Measurements from ENCODE around the gene MAP3K5. TPM values are rescaled to one million over a fixed set of nuclear protein-coding genes. Genes with fewer than 3 reads are reported as not detected.

MAP3K5 gene
- total and polyA plus RNA-seq, 9 of the 15 experiments (the other 6 are each of a cell fraction or from before 2014, with no cell fraction given) = 2.2 to 13.0 (median 9.9) TPM

DNA sequence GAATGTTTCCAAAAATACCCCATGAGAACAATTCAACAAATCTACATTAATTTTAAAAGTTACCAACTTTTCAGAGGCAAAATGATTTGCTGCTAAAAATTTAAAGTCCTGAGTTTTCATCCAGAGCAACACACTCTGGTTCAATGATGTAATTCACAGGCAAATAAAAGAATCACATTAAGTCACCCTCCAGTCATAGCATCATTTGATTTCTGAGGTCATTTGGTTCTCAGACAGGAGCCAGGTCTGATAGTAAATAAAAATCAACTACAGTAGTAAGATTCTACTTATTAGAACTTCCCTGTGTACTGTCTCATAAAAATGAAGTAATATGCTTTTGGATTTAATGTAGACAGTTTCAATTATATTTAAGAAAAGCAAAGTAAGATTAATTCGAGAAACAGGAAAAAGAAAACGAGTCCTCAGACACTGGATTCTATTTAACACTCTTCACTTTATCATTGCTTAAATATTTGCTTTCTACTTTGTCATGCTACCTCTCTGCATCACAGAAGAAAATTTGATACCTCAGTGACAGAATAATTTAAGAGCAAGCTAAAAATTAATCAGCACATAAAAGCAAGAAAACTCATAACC, 267.8 kb downstream of the MAP3K5 start:
- 4% methylated on average over 2 of the region's 2 CpGs for WGBS (ENCODE audit: insufficient coverage, low coverage, missing lambda C conversion rate)
- intact Hi-C loops (cut with micrococcal nuclease) = no loop called here
- no peaks in the 10 kb centered on the region for H3K79me2 ChIP-seq (ENCODE audit: control insufficient read depth, insufficient read depth, low read length)
- in situ Hi-C loops (cut with MboI) = no loop called here
- no peak overlapping the region for H3K4me3 ChIP-seq
- H2AFZ ChIP-seq (ENCODE audit: low read depth, low read length) = no peak overlapping the region
- POLR2A ChIA-PET = interaction anchor here (0.6 kb wide), 1 partner anchor 516 kb away, joined by 3 read pairs; no protein-coding TSS in a partner anchor
- no TSS peak for BruUV-seq (replicated peaks)
- H3K4me2 ChIP-seq (ENCODE audit: insufficient read depth, low read length) = no peak overlapping the region
- FAIRE-seq (no peak), DNase-seq (ENCODE audit: extremely low read depth in 1 of 4, low spot score in 3 of 4) (no peak), ATAC-seq (no peak)
- H3K9ac ChIP-seq (ENCODE audit: insufficient read depth in 1 of 2, low read depth in 2 of 2, low read length in 2 of 2) = no peak overlapping the region
- no peaks in the 10 kb centered on the region for H3K36me3 ChIP-seq (ENCODE audit: control insufficient read depth, insufficient read depth, low read length)
- H3K27me3 ChIP-seq (ENCODE audit: control insufficient read depth in 2 of 2, insufficient read depth in 2 of 2, low read length in 2 of 2) = peaks cover 0 to 15% of the 10 kb centered on the region in 2 experiments; a peak in 3 of 5 replicates
- no peaks in the 10 kb centered on the region for H4K20me1 ChIP-seq (replicated peaks; ENCODE audit: control insufficient read depth, insufficient read depth, low read length)
- H3K4me1 ChIP-seq (replicated peaks in 1 of 2; ENCODE audit: control insufficient read depth in 2 of 2, insufficient read depth in 2 of 2, low read length in 2 of 2) = 0 out of 5 replicates have a peak, but pooled peaks cover 0 to 3% of the 10 kb centered on the region in 2 experiments
- H3K27ac ChIP-seq (ENCODE audit: extremely low read depth, low read depth, low read length) = no peak overlapping the region
- no peaks in the 10 kb centered on the region for H3K9me3 ChIP-seq (replicated peaks; ENCODE audit: control insufficient read depth, insufficient read depth, low read depth, low read length)
- H3K9me1 ChIP-seq (ENCODE audit: control insufficient read depth, insufficient read depth, low read length) = no peaks in the 10 kb centered on the region
- CTCF ChIA-PET (ENCODE audit: low intra/inter-chr PET ratio) = no interaction called here
- TF ChIP-seq POLR2H (tag; IDR thresholded peaks at IDR 0.05; ENCODE audit: low read depth) (no peak), PPARD (CRISPR knock-in tag; IDR thresholded peaks at IDR 0.05) (no peak), MYC (IDR thresholded peaks at IDR 0.05; ENCODE audit: low read depth, low read length) (no peak), MYC (CRISPR knock-in tag; IDR thresholded peaks at IDR 0.05; ENCODE audit: borderline replicate concordance, low read depth) (no peak), ILK (tag; IDR thresholded peaks at IDR 0.05; ENCODE audit: borderline replicate concordance, low read depth) (no peak), BACH1 (tag; IDR thresholded peaks at IDR 0.05) (no peak), TCF3 (CRISPR knock-in tag; IDR thresholded peaks at IDR 0.05) (no peak), FOXP1 (CRISPR knock-in tag; IDR thresholded peaks at IDR 0.05) (no peak), OTX1 (CRISPR knock-in tag; IDR thresholded peaks at IDR 0.05) (no peak), EP400 (IDR thresholded peaks at IDR 0.05) (no peak), ZNF274 (IDR thresholded peaks at IDR 0.05; ENCODE audit: borderline replicate concordance, low read depth, low read length) (no peak), CBX8 (IDR thresholded peaks at IDR 0.05; ENCODE audit: borderline replicate concordance, extremely low read depth, low read depth, low read length, poor library complexity, severe bottlenecking) (no peak), RBFOX2 (IDR thresholded peaks at IDR 0.05; ENCODE audit: low read depth, low read length) (no peak), ZNF347 (CRISPR knock-in tag; IDR thresholded peaks at IDR 0.05; ENCODE audit: low read depth) (no peak), PCBP1 (IDR thresholded peaks at IDR 0.05; ENCODE audit: low read depth, low read length, poor library complexity, severe bottlenecking) (no peak)
- TF ChIP-seq, protein P1, sequence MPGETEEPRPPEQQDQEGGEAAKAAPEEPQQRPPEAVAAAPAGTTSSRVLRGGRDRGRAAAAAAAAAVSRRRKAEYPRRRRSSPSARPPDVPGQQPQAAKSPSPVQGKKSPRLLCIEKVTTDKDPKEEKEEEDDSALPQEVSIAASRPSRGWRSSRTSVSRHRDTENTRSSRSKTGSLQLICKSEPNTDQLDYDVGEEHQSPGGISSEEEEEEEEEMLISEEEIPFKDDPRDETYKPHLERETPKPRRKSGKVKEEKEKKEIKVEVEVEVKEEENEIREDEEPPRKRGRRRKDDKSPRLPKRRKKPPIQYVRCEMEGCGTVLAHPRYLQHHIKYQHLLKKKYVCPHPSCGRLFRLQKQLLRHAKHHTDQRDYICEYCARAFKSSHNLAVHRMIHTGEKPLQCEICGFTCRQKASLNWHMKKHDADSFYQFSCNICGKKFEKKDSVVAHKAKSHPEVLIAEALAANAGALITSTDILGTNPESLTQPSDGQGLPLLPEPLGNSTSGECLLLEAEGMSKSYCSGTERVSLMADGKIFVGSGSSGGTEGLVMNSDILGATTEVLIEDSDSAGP (CRISPR knock-in tag; IDR thresholded peaks at IDR 0.05) = no peak
- TF ChIP-seq, protein P2, sequence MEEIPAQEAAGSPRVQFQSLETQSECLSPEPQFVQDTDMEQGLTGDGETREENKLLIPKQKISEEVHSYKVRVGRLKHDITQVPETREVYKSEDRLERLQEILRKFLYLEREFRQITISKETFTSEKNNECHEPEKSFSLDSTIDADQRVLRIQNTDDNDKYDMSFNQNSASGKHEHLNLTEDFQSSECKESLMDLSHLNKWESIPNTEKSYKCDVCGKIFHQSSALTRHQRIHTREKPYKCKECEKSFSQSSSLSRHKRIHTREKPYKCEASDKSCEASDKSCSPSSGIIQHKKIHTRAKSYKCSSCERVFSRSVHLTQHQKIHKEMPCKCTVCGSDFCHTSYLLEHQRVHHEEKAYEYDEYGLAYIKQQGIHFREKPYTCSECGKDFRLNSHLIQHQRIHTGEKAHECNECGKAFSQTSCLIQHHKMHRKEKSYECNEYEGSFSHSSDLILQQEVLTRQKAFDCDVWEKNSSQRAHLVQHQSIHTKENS (CRISPR knock-in tag; IDR thresholded peaks at IDR 0.05) = no peak
